Ascending aorta (tissue), 2 donors: ENCODE results near the gene MELK. TPM values are rescaled to one million over a fixed set of nuclear protein-coding genes. Genes with fewer than 3 reads are reported as not detected.

Experiments
- DNase-seq, 2 donors: peaks; one replicate each; pipeline ENCODE4 v3.0.0-alpha.2; 2019; ENCODE audit warnings: low spot score in 2 of 2
- H3K27ac ChIP-seq, 2 donors: fragments of 200-600 bp; sonication (generic); one replicate each; pipeline ENCODE4 v1.5.1; 2016 to 2017; ENCODE audit warnings: mild to moderate bottlenecking in 1 of 2
- H3K27me3 ChIP-seq: fragments of 200-600 bp; sonication (generic); one replicate; pipeline ENCODE4 v1.5.1; 2017
- H3K36me3 ChIP-seq, 2 donors: fragments of 200-600 bp; sonication (generic); one replicate each; pipeline ENCODE4 v1.5.1; 2016
- H3K4me1 ChIP-seq, 2 donors: fragments of 200-600 bp; sonication (generic); one replicate each; pipeline ENCODE4 v1.5.1; 2016 to 2017; ENCODE audit warnings: mild to moderate bottlenecking in 1 of 2
- H3K4me3 ChIP-seq, 2 donors: fragments of 200-600 bp; sonication (generic); one replicate each; pipeline ENCODE4 v1.5.1; 2016 to 2017; ENCODE audit warnings: mild to moderate bottlenecking in 1 of 2
- H3K9me3 ChIP-seq, 2 donors: fragments of 200-600 bp; sonication (generic); one replicate each; pipeline ENCODE4 v1.5.1; 2016
- CTCF ChIP-seq, 3 experiments: fragments of 200-600 bp in 2 of 3; fragments of 450-650 bp in 1 of 3; sonication (generic) in 2 of 3; IDR thresholded peaks; one replicate each; pipeline ENCODE4 v1.5.1; 2016 to 2019; ENCODE audit warnings: antibody characterized with exemption in 3 of 3, mild to moderate bottlenecking in 1 of 3, moderate library complexity in 1 of 3
- intact Hi-C: fragments of 100-400 bp; cut with DNase I; formaldehyde crosslinking; loops from one replicate; pipeline ENCODE4 v1.15.1; 2023
- total RNA-seq: library from RNA; depleted of rRNA; stranded (reverse); fragments of >200 nt; gene quantifications from one replicate; pipeline ENCODE4 v1.1.0, GENCODE V29; 2016

Gene MELK
- total RNA-seq, 1 donor from 2014 or later: not detected

GRCh38 chr9:36637491-36638270 lies 65.0 kb downstream of the MELK start:
- no peak for TF ChIP-seq CTCF (IDR thresholded peaks at IDR 0.05)
- H3K4me1 ChIP-seq: no peaks in the 10 kb centered on the region
- no peak overlapping the region for H3K4me3 ChIP-seq
- no peaks in the 10 kb centered on the region for H3K27me3 ChIP-seq
- no peaks in the 10 kb centered on the region for H3K36me3 ChIP-seq
- H3K27ac ChIP-seq: no peak overlapping the region
- DNase-seq: no peak
- no peaks in the 10 kb centered on the region for H3K9me3 ChIP-seq
- intact Hi-C loops: no loop called here

- no peak overlapping the region for H3K4me3 ChIP-seq
- H3K36me3 ChIP-seq: no peaks in the 10 kb centered on the region
- intact Hi-C loops: no loop called here
- H3K4me1 ChIP-seq: no peaks in the 10 kb centered on the region
- no peak overlapping the region for H3K27ac ChIP-seq
- H3K27me3 ChIP-seq: no peaks in the 10 kb centered on the region
- H3K9me3 ChIP-seq: no peaks in the 10 kb centered on the region
- no peak for TF ChIP-seq CTCF (IDR thresholded peaks at IDR 0.05)
- no peak for DNase-seq
These were observed 68.2 kb downstream of the MELK start for GRCh38 chr9:36640771-36641381.

- intact Hi-C loops: no loop called here
- DNase-seq: no peak
- H3K27ac ChIP-seq: no peak overlapping the region
- H3K9me3 ChIP-seq: no peaks in the 10 kb centered on the region
- no peaks in the 10 kb centered on the region for H3K4me1 ChIP-seq
- no peaks in the 10 kb centered on the region for H3K27me3 ChIP-seq
- no peaks in the 10 kb centered on the region for H3K36me3 ChIP-seq
- no peak for TF ChIP-seq CTCF (IDR thresholded peaks at IDR 0.05)
- no peak overlapping the region for H3K4me3 ChIP-seq
These were observed 70.1 kb downstream of the MELK start for GRCh38 chr9:36642817-36643216.

GRCh38 chr9:36656842-36657241 lies 84.1 kb downstream of the MELK start:
- Histone ChIP-seq H3K4me1 (no peaks in the 10 kb centered on the region), H3K27ac (no peak overlapping the region), H3K9me3 (no peaks in the 10 kb centered on the region), H3K27me3 (no peaks in the 10 kb centered on the region), H3K36me3 (no peaks in the 10 kb centered on the region), H3K4me3 (no peak overlapping the region)
- TF ChIP-seq CTCF (IDR thresholded peaks at IDR 0.05): no peak
- DNase-seq: no peak
- intact Hi-C loops: no loop called here

- Histone ChIP-seq H3K4me3 (no peak overlapping the region), H3K4me1 (no peaks in the 10 kb centered on the region), H3K27ac (no peak overlapping the region), H3K9me3 (no peaks in the 10 kb centered on the region), H3K36me3 (no peaks in the 10 kb centered on the region), H3K27me3 (no peaks in the 10 kb centered on the region)
- DNase-seq: no peak
- intact Hi-C loops: no loop called here
- no peak for TF ChIP-seq CTCF (IDR thresholded peaks at IDR 0.05)
These were observed 86.8 kb downstream of the MELK start for GRCh38 chr9:36659500-36659899.
